ENCODE data around the gene NRG2. TPM values are rescaled to one million over a fixed set of nuclear protein-coding genes. Genes with fewer than 3 reads are reported as not detected.

The NRG2 gene
- total and polyA plus RNA-seq, 2 of the 8 experiments (the other 6 are each of a cell fraction or from before 2014, with no cell fraction given) = 0.27 to 0.54 TPM

- no peak for TF ChIP-seq CHD7 (IDR thresholded peaks at IDR 0.05; ENCODE audit: insufficient replicate concordance, low read length)
Observed at GRCh38 chr5:140033037-140033760, 9.9 kb downstream of the NRG2 start (continued).

Data from H1 (cell line).